Measurements from ENCODE around the gene WDR76. TPM values are rescaled to one million over a fixed set of nuclear protein-coding genes. Genes with fewer than 3 reads are reported as not detected.
A peak's percentile ranks its signal among the peaks of the same experiment; 100 is the strongest.

WDR76 gene
- total and polyA plus RNA-seq, 8 donors, result 0.72 to 3.3 (median 2.5) TPM

GRCh38 chr15:43911235-43911781 lies 84.5 kb downstream of the WDR76 start:
- peak in 2 of 4 donors; percentile 11 to 21 for ATAC-seq
- H3K27ac ChIP-seq, result no peak overlapping the region
- intact Hi-C loops (cut with DNase I), result no loop called here
- no peaks in the 10 kb centered on the region for H3K4me1 ChIP-seq
- TF ChIP-seq CTCF (IDR thresholded peaks at IDR 0.05), result no peak
- no peaks in the 10 kb centered on the region for H3K36me3 ChIP-seq
- no peaks in the 10 kb centered on the region for H3K27me3 ChIP-seq
- WGBS, 2 donors, result 70 to 81% methylated on average over 4 of the region's 4 CpGs
- no peak for FAIRE-seq
- DNase-seq, result no peak
- no peaks in the 10 kb centered on the region for H3K9me3 ChIP-seq
- H3K4me3 ChIP-seq, result no peak overlapping the region

DNA sequence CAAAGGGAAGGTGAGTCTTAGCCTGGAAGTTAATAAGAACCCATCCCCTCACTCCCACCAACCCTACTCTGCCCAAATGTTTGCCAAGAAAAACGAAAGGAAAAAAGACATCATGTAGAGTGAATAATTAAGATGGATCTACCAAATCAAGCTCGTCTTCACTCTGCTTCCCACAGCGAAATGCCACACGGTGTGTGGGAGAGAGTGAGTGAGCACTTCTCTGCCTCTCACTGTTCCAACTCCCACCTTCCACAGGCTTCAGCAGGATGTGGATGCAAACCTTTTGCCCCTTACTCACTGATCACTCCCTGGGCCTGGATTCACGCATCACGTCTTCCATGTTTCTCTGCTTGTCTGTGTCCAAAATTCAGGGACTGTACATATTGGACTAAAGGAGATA lies 85.4 kb downstream of the WDR76 start:
- WGBS, 2 donors, result 85 to 90% methylated on average over 6 of the region's 6 CpGs
- no peaks in the 10 kb centered on the region for H3K36me3 ChIP-seq
- TF ChIP-seq CTCF (IDR thresholded peaks at IDR 0.05), result no peak
- intact Hi-C loops (cut with DNase I), result no loop called here
- FAIRE-seq, result no peak
- H3K4me3 ChIP-seq, result no peak overlapping the region
- H3K9me3 ChIP-seq, result no peaks in the 10 kb centered on the region
- H3K27me3 ChIP-seq, result no peaks in the 10 kb centered on the region
- H3K27ac ChIP-seq, result no peak overlapping the region
- no peak for ATAC-seq
- H3K4me1 ChIP-seq, result no peaks in the 10 kb centered on the region
- no peak for DNase-seq

- TF ChIP-seq CTCF (IDR thresholded peaks at IDR 0.05), result no peak
- Histone ChIP-seq H3K36me3 (no peaks in the 10 kb centered on the region), H3K4me3 (no peak overlapping the region), H3K27ac (no peak overlapping the region), H3K4me1 (no peaks in the 10 kb centered on the region), H3K27me3 (no peaks in the 10 kb centered on the region), H3K9me3 (no peaks in the 10 kb centered on the region)
- peak in 2 of 4 donors; percentile 29 to 62 for ATAC-seq
- DNase-seq, result no peak
- no peak for FAIRE-seq
- intact Hi-C loops (cut with DNase I), result no loop called here
- WGBS, 2 donors, result 36 to 59% methylated on average over 1 of the region's 1 CpG
These were observed 86.4 kb downstream of the WDR76 start for GRCh38 chr15:43913026-43913780.

- ATAC-seq, result no peak
- Histone ChIP-seq H3K27ac (no peak overlapping the region), H3K27me3 (no peaks in the 10 kb centered on the region), H3K4me1 (no peaks in the 10 kb centered on the region), H3K36me3 (no peaks in the 10 kb centered on the region), H3K4me3 (no peak overlapping the region), H3K9me3 (no peaks in the 10 kb centered on the region)
- FAIRE-seq, result no peak
- no peak for DNase-seq
- WGBS, 2 donors, result 76 to 79% methylated on average over 1 of the region's 1 CpG
- intact Hi-C loops (cut with DNase I), result no loop called here
- TF ChIP-seq CTCF (IDR thresholded peaks at IDR 0.05), result no peak
These were observed 87.1 kb downstream of the WDR76 start for GRCh38 chr15:43913941-43914340.
